ENCODE results near the gene PATE1.

DNA sequence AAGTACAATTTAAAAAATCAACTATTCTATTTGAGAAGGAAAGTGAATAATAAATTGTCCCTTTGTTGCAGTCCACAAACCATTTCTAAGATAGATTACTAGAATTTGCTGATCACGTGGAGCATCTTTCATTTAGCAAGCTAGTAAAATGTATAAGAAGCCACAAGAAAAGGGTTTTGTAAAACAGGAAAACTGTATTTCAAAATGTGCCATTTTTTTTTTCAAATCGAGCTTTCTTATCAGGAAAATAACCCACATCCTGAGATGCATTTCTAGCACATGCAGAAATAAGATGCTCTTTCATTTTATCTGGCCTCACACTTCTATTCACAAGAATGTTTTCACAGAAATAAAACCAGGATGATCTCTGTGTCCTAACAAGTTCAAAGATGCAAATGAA, 38.6 kb downstream of the PATE1 start:
- no peak for TF ChIP-seq POLR2A (IDR thresholded peaks at IDR 0.05; ENCODE audit: low read depth, low read length)
- no peak for TF ChIP-seq MAX (IDR thresholded peaks at IDR 0.05; ENCODE audit: insufficient read depth, insufficient read length)
- TF ChIP-seq, protein P1, sequence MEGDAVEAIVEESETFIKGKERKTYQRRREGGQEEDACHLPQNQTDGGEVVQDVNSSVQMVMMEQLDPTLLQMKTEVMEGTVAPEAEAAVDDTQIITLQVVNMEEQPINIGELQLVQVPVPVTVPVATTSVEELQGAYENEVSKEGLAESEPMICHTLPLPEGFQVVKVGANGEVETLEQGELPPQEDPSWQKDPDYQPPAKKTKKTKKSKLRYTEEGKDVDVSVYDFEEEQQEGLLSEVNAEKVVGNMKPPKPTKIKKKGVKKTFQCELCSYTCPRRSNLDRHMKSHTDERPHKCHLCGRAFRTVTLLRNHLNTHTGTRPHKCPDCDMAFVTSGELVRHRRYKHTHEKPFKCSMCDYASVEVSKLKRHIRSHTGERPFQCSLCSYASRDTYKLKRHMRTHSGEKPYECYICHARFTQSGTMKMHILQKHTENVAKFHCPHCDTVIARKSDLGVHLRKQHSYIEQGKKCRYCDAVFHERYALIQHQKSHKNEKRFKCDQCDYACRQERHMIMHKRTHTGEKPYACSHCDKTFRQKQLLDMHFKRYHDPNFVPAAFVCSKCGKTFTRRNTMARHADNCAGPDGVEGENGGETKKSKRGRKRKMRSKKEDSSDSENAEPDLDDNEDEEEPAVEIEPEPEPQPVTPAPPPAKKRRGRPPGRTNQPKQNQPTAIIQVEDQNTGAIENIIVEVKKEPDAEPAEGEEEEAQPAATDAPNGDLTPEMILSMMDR (IDR thresholded peaks at IDR 0.05; ENCODE audit: extremely low read depth in 1 of 2, insufficient read depth in 1 of 2, low read depth in 1 of 2, low read length in 2 of 2) = no peak
- TF ChIP-seq FOS (IDR thresholded peaks at IDR 0.05; ENCODE audit: borderline replicate concordance, insufficient read depth, low read length) = no peak
- TF ChIP-seq JUN (IDR thresholded peaks at IDR 0.05; ENCODE audit: borderline replicate concordance, insufficient read depth, insufficient read length, low read depth) = no peak
- no peak for TF ChIP-seq EZH2 (IDR thresholded peaks at IDR 0.05; ENCODE audit: borderline replicate concordance, low read depth, low read length, severe bottlenecking)
- no peak for TF ChIP-seq GATA2 (IDR thresholded peaks at IDR 0.05; ENCODE audit: insufficient read depth, insufficient read length, low read depth, low read length)
- no peak for TF ChIP-seq POLR2AphosphoS5 (IDR thresholded peaks at IDR 0.05; ENCODE audit: insufficient read depth, low read depth, low read length)
